OCI-LY1 (cell line): ENCODE data around the gene MAST3.

Experiments
- H2AFZ ChIP-seq: fragments of 200-600 bp; sonication (generic), shearing (Covaris generic); 2 replicates; pipeline ENCODE4 v1.6.0; 2014; ENCODE audit warnings: antibody characterized with exemption, mild to moderate bottlenecking, low read length
- H3F3A ChIP-seq: fragments of 200-600 bp; sonication (generic), shearing (Covaris generic); 2 replicates; pipeline ENCODE4 v1.6.0; 2014; ENCODE audit warnings: mild to moderate bottlenecking, antibody characterized with exemption, low read length, moderate library complexity; ENCODE audit not compliant: insufficient read depth
- H3K27ac ChIP-seq: fragments of 200-600 bp; sonication (generic); 2 replicates; pipeline ENCODE4 v1.5.1; 2014; ENCODE audit warnings: low read length, mixed run types, mild to moderate bottlenecking, low read depth; ENCODE audit not compliant: poor library complexity, severe bottlenecking
- H3K27me3 ChIP-seq: fragments of 200-600 bp; sonication (generic); 2 replicates; pipeline ENCODE4 v1.6.0; 2014; ENCODE audit warnings: antibody characterized with exemption, mild to moderate bottlenecking, low read length, moderate library complexity; ENCODE audit not compliant: insufficient read depth
- H3K36me3 ChIP-seq: fragments of 200-600 bp; sonication (generic); 2 replicates; pipeline ENCODE4 v1.6.1; 2014; ENCODE audit warnings: mild to moderate bottlenecking, antibody characterized with exemption, low read length, moderate library complexity, mixed read lengths; ENCODE audit not compliant: insufficient read depth
- H3K4me1 ChIP-seq: fragments of 200-600 bp; sonication (generic); 2 replicates; pipeline ENCODE4 v1.5.1; 2014; ENCODE audit warnings: mild to moderate bottlenecking, low read length, moderate library complexity; ENCODE audit not compliant: insufficient read depth, severe bottlenecking
- H3K4me2 ChIP-seq: fragments of 200-600 bp; sonication (generic), shearing (Covaris generic); 2 replicates; pipeline ENCODE4 v1.6.1; 2014; ENCODE audit warnings: low read length
- H3K4me3 ChIP-seq: fragments of 200-600 bp; sonication (generic); 2 replicates; pipeline ENCODE4 v1.5.1; 2014; ENCODE audit warnings: low read length, low read depth, mild to moderate bottlenecking, mixed read lengths; ENCODE audit not compliant: poor library complexity, severe bottlenecking
- H3K79me2 ChIP-seq: fragments of 200-600 bp; shearing (Covaris generic); 2 replicates; pipeline ENCODE4 v1.6.1; 2016; ENCODE audit warnings: mixed run types, low read length, mixed read lengths; ENCODE audit not compliant: insufficient read depth
- H3K9ac ChIP-seq: fragments of 200-600 bp; sonication (generic), shearing (Covaris generic); 2 replicates; pipeline ENCODE4 v1.6.1; 2014; ENCODE audit warnings: mild to moderate bottlenecking, low read length, mixed read lengths
- H3K9me2 ChIP-seq: fragments of 200-600 bp; sonication (generic), shearing (Covaris generic); 2 replicates; pipeline ENCODE4 v1.6.1; 2014; ENCODE audit warnings: low read depth, mild to moderate bottlenecking, low read length, mixed read lengths
- H3K9me3 ChIP-seq: fragments of 200-600 bp; shearing (Covaris generic); 2 replicates; pipeline ENCODE4 v1.6.1; 2014; ENCODE audit warnings: low read length, mixed read lengths
- H4K20me1 ChIP-seq: fragments of 200-600 bp; sonication (generic), shearing (Covaris generic); 2 replicates; pipeline ENCODE4 v1.6.0; 2016; ENCODE audit warnings: mild to moderate bottlenecking, low read length; ENCODE audit not compliant: insufficient read depth
- EZH2 ChIP-seq: fragments of 200-600 bp; sonication (generic), shearing (Covaris generic); IDR thresholded peaks from 2 replicates; pipeline ENCODE4 v1.8.0; 2017; ENCODE audit warnings: borderline replicate concordance, mixed run types, mild to moderate bottlenecking, antibody characterized with exemption, low read length, moderate library complexity, mixed read lengths
- TF ChIP-seq, protein P1 (sequence below): fragments of 200-600 bp; sonication (generic), shearing (Covaris generic); IDR thresholded peaks from 2 replicates; pipeline ENCODE4 v1.5.1; 2017; ENCODE audit warnings: mild to moderate bottlenecking, antibody characterized with exemption, low read length, moderate library complexity, mixed read lengths

MAST3 gene

DNA sequence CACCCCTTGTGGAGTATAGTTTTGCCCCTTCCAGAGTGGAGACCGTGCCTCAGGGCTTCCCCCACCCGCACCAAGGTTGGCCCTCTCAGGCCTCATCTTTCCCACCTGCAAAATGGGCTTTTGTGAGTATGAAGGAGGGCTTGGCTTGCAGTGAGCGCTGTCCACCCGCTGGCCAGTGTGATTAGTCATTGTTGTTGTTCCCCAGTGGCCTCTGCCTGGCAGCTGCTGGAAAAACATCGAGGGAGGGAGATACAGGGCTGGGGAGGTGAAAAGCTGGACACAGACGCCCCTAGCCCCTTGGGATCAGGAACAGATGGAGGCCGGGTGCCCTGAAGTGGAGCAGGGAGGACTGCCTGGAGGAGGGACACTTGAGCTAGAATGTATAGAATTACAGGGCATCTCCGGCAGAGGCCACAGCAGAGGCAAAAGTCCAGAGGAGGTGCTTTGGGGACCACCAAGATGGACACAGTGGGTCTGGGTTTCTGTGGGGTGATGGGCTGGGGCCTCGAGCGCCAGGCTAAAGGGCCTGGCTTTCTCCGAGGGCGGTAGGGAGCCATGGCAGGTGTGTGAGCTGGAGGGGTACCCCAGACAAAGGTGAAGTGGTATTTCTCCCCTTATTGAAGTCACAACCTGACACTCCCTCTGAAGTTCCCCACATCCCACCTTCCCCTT lies 6.9 kb upstream of the MAST3 start:
- H3K27ac ChIP-seq: peak overlapping the region; percentile 83
- H3K9ac ChIP-seq: peak overlapping the region; percentile 25; the same call in 1 of the 2 replicates
- no peaks in the 10 kb centered on the region for H3F3A ChIP-seq
- H3K9me2 ChIP-seq: no peaks in the 10 kb centered on the region
- no peak overlapping the region for H2AFZ ChIP-seq
- no peaks in the 10 kb centered on the region for H3K36me3 ChIP-seq
- H3K4me2 ChIP-seq: peak overlapping the region; percentile 18; the same call in 1 of the 2 replicates
- H3K27me3 ChIP-seq: no peaks in the 10 kb centered on the region
- TF ChIP-seq, protein P1, sequence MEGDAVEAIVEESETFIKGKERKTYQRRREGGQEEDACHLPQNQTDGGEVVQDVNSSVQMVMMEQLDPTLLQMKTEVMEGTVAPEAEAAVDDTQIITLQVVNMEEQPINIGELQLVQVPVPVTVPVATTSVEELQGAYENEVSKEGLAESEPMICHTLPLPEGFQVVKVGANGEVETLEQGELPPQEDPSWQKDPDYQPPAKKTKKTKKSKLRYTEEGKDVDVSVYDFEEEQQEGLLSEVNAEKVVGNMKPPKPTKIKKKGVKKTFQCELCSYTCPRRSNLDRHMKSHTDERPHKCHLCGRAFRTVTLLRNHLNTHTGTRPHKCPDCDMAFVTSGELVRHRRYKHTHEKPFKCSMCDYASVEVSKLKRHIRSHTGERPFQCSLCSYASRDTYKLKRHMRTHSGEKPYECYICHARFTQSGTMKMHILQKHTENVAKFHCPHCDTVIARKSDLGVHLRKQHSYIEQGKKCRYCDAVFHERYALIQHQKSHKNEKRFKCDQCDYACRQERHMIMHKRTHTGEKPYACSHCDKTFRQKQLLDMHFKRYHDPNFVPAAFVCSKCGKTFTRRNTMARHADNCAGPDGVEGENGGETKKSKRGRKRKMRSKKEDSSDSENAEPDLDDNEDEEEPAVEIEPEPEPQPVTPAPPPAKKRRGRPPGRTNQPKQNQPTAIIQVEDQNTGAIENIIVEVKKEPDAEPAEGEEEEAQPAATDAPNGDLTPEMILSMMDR: no peak
- TF ChIP-seq EZH2: no peak
- H4K20me1 ChIP-seq: no peaks in the 10 kb centered on the region
- H3K4me1 ChIP-seq: peaks cover 54% of the 10 kb centered on the region
- no peak overlapping the region for H3K4me3 ChIP-seq
- H3K9me3 ChIP-seq: no peaks in the 10 kb centered on the region
- H3K79me2 ChIP-seq: no peaks in the 10 kb centered on the region

DNA sequence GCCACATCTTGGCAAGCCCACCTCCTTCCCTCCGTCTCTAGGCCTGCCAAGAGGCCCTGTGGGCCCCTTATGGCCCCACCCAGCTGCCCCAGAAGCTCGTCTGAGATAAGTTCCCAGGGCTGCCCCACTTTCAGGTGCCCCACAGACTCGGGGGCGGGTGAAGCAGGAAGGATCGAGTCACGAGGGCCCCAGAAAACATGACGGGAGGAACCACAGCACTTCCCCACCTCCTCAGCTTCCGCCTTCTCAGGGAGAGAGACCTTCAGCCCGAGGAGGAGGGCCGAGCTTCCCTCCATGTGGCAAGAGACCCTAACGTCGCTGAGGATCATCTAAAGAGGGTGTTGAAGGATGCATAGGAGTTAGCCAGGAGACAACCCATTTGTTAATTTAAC lies 6.4 kb upstream of the MAST3 start:
- Histone ChIP-seq H3K9ac (peak overlapping the region; percentile 25; the same call in 1 of the 2 replicates), H3K4me3 (no peak overlapping the region)

DNA sequence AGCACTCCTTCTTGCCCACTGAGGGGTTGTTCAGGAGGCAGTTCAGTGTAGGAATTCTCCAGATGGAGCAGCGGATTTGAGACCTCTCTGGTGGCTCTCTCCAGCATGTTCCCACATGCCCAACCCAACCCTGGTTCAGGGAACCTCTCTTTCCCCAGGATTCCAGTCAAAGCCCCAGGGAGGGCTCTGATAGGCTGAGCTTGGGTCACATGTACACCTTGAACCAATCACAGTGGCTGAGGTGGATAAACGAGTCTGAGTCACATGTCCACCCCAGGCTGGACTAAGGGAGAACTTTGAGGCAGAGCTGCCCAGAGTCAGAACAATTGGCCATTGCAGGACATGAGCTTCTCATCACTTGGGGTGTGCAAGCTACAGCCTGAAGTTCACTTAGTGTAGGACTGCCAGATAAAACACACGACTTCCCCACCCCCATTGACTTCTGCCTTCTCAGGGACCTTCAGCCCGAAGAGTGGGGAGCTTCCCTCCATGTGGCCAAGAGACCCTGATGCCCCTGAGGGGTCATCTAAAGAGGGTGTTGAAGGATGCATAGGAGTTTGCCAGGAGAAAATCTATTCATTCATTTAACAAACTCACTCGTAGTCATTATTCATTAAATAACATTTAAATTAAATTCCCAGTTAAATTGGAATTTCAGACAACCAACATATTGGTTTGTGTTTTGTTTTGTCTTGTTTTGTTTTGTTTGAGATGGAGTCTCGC lies 4.0 kb upstream of the MAST3 start:
- no peaks in the 10 kb centered on the region for H3K79me2 ChIP-seq
- no peak overlapping the region for H3K9ac ChIP-seq
- H3K27ac ChIP-seq: no peak overlapping the region
- H3K4me3 ChIP-seq: no peak overlapping the region
- no peak for TF ChIP-seq EZH2
- TF ChIP-seq, protein P1: no peak
- no peak overlapping the region for H3K4me2 ChIP-seq
- H2AFZ ChIP-seq: no peak overlapping the region
- no peaks in the 10 kb centered on the region for H3K27me3 ChIP-seq
- no peaks in the 10 kb centered on the region for H3K9me3 ChIP-seq
- no peaks in the 10 kb centered on the region for H4K20me1 ChIP-seq
- H3K36me3 ChIP-seq: no peaks in the 10 kb centered on the region
- H3F3A ChIP-seq: no peaks in the 10 kb centered on the region
- no peaks in the 10 kb centered on the region for H3K9me2 ChIP-seq
- H3K4me1 ChIP-seq: peaks cover 55% of the 10 kb centered on the region

More for the DNA sequence above, 6.4 kb upstream of the MAST3 start:
- no peak overlapping the region for H2AFZ ChIP-seq
- H3K9me3 ChIP-seq: no peaks in the 10 kb centered on the region
- no peaks in the 10 kb centered on the region for H3K36me3 ChIP-seq
- H3K27ac ChIP-seq: peak overlapping the region; percentile 83
- TF ChIP-seq EZH2: no peak
- TF ChIP-seq, protein P1: no peak
- H3F3A ChIP-seq: no peaks in the 10 kb centered on the region
- H3K4me1 ChIP-seq: peaks cover 56% of the 10 kb centered on the region
- no peaks in the 10 kb centered on the region for H3K79me2 ChIP-seq
- H4K20me1 ChIP-seq: no peaks in the 10 kb centered on the region
- H3K9me2 ChIP-seq: no peaks in the 10 kb centered on the region
- peak overlapping the region; percentile 18; the same call in 1 of the 2 replicates for H3K4me2 ChIP-seq
- no peaks in the 10 kb centered on the region for H3K27me3 ChIP-seq
